Panc1 (cell line): ENCODE results near the gene SMOC2.

Source experiments
- TF ChIP-seq, protein P1 (sequence below): fragments of 450-650 bp; IDR thresholded peaks from 2 replicates; pipeline ENCODE4 v1.5.1; 2017; ENCODE audit warnings: mild to moderate bottlenecking
- TF ChIP-seq, protein P2 (sequence below), 2 experiments: IDR thresholded peaks; 2 replicates each; pipeline ENCODE4 v1.6.1; 2011 to 2012; ENCODE audit warnings: low read depth in 2 of 2, control low read depth in 1 of 2, low read length in 1 of 2, mild to moderate bottlenecking in 1 of 2, moderate library complexity in 1 of 2; ENCODE audit not compliant: insufficient read depth in 1 of 2

DNA sequence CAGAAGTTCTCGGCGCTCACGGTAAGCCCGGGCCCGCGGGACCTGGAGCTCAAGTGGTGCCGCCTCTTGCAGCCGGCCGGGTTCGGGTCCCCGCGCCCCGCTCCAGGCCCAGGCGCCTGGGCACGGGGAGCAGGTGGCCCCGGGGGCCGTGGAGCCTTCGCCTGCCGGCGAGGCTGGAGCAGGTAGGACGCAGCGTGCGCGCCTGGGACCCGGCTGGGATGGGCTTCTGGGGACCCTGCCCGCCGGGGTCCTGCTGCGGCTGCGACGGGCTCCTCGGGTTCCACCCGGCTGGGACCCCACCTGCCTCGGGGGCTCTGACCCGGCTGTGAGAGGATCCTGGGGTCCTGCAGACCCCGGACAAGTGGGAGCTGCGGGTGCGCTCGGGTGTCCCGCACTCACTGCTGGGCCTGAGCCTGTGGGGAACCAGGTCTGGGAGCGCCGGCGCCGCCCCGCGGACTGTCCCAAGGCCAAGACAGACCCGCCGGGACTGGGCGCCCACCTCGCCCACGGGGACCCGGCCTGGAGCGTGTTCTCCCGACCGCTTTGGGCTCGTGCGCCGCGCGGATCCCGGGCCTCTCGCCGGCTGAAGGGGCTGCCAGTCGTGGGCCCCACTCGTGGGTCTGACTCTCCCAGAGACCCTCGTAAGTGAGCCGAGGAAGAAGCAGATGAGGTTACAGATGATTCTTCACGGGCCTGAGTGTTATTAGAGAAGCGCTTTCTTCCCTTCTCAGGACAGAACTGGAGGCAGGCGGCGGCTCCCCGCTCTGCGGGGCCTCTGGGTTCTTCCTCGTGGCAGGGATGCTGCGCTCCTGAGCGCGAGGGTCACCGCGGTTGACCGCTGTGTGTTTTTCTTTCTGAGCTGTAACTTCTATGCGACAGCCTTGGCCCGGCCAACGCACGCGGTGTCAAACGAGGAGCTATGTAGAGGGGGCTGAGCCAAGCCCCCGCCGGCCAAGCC is 729 bp downstream of the SMOC2 start:
- TF ChIP-seq, protein P1, sequence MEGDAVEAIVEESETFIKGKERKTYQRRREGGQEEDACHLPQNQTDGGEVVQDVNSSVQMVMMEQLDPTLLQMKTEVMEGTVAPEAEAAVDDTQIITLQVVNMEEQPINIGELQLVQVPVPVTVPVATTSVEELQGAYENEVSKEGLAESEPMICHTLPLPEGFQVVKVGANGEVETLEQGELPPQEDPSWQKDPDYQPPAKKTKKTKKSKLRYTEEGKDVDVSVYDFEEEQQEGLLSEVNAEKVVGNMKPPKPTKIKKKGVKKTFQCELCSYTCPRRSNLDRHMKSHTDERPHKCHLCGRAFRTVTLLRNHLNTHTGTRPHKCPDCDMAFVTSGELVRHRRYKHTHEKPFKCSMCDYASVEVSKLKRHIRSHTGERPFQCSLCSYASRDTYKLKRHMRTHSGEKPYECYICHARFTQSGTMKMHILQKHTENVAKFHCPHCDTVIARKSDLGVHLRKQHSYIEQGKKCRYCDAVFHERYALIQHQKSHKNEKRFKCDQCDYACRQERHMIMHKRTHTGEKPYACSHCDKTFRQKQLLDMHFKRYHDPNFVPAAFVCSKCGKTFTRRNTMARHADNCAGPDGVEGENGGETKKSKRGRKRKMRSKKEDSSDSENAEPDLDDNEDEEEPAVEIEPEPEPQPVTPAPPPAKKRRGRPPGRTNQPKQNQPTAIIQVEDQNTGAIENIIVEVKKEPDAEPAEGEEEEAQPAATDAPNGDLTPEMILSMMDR, result no peak
- TF ChIP-seq, protein P2, sequence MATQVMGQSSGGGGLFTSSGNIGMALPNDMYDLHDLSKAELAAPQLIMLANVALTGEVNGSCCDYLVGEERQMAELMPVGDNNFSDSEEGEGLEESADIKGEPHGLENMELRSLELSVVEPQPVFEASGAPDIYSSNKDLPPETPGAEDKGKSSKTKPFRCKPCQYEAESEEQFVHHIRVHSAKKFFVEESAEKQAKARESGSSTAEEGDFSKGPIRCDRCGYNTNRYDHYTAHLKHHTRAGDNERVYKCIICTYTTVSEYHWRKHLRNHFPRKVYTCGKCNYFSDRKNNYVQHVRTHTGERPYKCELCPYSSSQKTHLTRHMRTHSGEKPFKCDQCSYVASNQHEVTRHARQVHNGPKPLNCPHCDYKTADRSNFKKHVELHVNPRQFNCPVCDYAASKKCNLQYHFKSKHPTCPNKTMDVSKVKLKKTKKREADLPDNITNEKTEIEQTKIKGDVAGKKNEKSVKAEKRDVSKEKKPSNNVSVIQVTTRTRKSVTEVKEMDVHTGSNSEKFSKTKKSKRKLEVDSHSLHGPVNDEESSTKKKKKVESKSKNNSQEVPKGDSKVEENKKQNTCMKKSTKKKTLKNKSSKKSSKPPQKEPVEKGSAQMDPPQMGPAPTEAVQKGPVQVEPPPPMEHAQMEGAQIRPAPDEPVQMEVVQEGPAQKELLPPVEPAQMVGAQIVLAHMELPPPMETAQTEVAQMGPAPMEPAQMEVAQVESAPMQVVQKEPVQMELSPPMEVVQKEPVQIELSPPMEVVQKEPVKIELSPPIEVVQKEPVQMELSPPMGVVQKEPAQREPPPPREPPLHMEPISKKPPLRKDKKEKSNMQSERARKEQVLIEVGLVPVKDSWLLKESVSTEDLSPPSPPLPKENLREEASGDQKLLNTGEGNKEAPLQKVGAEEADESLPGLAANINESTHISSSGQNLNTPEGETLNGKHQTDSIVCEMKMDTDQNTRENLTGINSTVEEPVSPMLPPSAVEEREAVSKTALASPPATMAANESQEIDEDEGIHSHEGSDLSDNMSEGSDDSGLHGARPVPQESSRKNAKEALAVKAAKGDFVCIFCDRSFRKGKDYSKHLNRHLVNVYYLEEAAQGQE (IDR thresholded peaks at IDR 0.05; ENCODE audit: insufficient read depth in 1 of 2, low read depth in 2 of 2, low read length in 1 of 2), result no peak
